Keratinocyte (primary cell): ENCODE measurements around the gene FLNA.

Experiments
- CTCF ChIP-seq, 3 experiments: IDR thresholded peaks in 1 of 3; conservative IDR thresholded peaks in 1 of 3; optimal IDR thresholded peaks in 1 of 3; 2 replicates in 2 of 3; 3 replicates in 1 of 3; pipeline versions ENCODE3 to v1.5.1; 2011; ENCODE audit warnings: low read length in 3 of 3, mild to moderate bottlenecking in 3 of 3, moderate library complexity in 2 of 3, control low read depth in 1 of 3, inconsistent platforms in 1 of 3; ENCODE audit not compliant: insufficient read depth in 2 of 3; ENCODE audit errors: extremely low read depth in 1 of 3
- EZH2 ChIP-seq: IDR thresholded peaks from one replicate; pipeline ENCODE4 v1.6.1; 2012; ENCODE audit warnings: inconsistent platforms, mild to moderate bottlenecking, low read length, moderate library complexity

DNA sequence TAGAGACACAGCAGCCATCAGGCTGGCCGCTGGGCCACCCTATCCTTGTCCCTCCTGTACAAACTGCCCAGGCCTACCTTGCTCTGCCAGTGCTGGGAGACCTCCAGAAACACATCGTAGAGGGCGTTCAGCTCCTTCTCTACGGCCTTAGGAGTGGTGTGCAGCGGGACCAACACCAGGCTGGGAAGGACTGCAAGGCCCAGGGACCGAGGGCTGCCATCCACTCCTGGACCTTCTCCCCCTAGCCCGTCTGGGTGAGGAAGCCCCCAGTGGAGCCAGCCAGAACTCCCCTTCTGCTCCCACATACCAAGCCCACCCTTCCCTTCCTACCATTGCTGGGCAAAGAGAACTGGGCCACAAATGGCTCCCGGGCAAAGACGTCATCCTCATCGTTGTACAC is 28.8 kb upstream of the FLNA start:
- TF ChIP-seq CTCF (optimal IDR thresholded peaks at IDR 0.05 in 1 of 3, IDR thresholded peaks at IDR 0.05 in 1 of 3, conservative IDR thresholded peaks at IDR 0.05 in 1 of 3; ENCODE audit: extremely low read depth in 1 of 3, insufficient read depth in 2 of 3, low read length in 3 of 3) (no peak), EZH2 (no peak)
